ENCODE results near the gene ACOX3. TPM values are rescaled to one million over a fixed set of nuclear protein-coding genes. Genes with fewer than 3 reads are reported as not detected.
A peak's percentile ranks its signal among the peaks of the same experiment; 100 is the strongest.

ACOX3 gene
- total RNA-seq, 4 donors from 2014 or later: 17.3 to 36.0 (median 24.5) TPM

DNA sequence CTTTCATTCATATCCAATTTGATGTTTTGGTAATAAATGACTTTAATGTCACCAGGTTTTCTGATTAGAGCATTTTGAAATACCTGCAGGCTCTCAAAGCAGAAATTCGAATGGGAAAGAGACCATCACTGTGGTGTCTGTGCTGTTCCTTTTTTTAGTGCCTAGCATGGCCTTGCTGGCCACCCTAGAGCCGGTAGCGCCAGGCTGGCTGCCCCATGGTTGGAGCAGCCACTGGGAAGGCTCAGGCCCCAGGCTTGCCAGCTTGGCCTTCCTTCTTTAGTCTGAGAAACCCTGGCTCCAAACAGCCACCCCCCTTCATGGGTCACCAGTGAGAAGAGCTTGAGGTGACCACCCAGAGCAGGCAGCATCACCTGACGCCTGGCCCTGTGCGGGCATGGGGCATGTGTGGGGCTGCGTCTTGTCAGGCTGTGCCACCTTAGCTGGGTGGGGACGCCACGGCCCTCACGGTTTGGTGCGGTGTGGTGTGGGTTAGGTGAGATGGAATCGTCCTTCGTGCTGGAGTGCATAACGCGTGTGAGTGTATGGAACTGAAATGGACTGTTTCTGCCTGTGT, 30.0 kb upstream of the ACOX3 start:
- H3K36me3 ChIP-seq: peaks cover 0 to 74% (median 2%) of the 10 kb centered on the region in 3 donors

DNA sequence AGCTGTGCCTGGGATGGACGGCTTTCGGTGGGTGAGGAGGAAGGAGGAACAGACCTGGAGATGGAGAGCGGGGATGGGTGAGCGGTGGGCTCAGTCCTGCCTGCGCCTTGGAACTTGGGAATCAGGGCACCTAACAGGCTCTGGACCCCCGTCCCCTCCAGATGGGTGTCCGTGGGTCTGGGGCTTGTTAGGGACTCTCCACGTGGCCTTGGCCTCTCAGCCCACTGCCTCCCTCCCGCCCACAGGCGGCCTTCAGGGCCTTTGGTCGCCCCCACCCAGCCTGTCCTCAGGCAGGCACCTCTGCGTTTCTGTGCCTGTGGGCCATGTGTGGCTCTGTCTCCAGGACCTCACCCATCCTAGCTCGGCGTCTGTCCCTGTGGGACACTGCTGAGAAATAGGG, 29.0 kb upstream of the ACOX3 start:
- no peaks in the 10 kb centered on the region for H3K27me3 ChIP-seq
- WGBS, 2 donors: 89% methylated on average over 9 to 14 of the region's 14 CpGs
- TF ChIP-seq, protein P1, sequence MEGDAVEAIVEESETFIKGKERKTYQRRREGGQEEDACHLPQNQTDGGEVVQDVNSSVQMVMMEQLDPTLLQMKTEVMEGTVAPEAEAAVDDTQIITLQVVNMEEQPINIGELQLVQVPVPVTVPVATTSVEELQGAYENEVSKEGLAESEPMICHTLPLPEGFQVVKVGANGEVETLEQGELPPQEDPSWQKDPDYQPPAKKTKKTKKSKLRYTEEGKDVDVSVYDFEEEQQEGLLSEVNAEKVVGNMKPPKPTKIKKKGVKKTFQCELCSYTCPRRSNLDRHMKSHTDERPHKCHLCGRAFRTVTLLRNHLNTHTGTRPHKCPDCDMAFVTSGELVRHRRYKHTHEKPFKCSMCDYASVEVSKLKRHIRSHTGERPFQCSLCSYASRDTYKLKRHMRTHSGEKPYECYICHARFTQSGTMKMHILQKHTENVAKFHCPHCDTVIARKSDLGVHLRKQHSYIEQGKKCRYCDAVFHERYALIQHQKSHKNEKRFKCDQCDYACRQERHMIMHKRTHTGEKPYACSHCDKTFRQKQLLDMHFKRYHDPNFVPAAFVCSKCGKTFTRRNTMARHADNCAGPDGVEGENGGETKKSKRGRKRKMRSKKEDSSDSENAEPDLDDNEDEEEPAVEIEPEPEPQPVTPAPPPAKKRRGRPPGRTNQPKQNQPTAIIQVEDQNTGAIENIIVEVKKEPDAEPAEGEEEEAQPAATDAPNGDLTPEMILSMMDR (IDR thresholded peaks at IDR 0.05): no peak
- no peak for TF ChIP-seq POLR2A (IDR thresholded peaks at IDR 0.05)
- TF ChIP-seq EP300 (IDR thresholded peaks at IDR 0.05): no peak
- DNase-seq (ENCODE audit: low spot score in 2 of 2): no peak
- H3K27ac ChIP-seq: no peak overlapping the region
- no peak overlapping the region for H3K4me3 ChIP-seq
- H3K9me3 ChIP-seq: no peaks in the 10 kb centered on the region
- peaks cover 0 to 74% (median 5%) of the 10 kb centered on the region in 3 donors for H3K36me3 ChIP-seq
- peaks cover 0 to 28% (median 15%) of the 10 kb centered on the region in 4 donors for H3K4me1 ChIP-seq

More for the DNA sequence above, 30.0 kb upstream of the ACOX3 start:
- no peaks in the 10 kb centered on the region for H3K9me3 ChIP-seq
- no peak for DNase-seq (ENCODE audit: low spot score in 2 of 2)
- TF ChIP-seq, protein P1 (IDR thresholded peaks at IDR 0.05): no peak
- no peak for TF ChIP-seq POLR2A (IDR thresholded peaks at IDR 0.05)
- TF ChIP-seq EP300 (IDR thresholded peaks at IDR 0.05): no peak
- H3K4me3 ChIP-seq: no peak overlapping the region
- H3K27ac ChIP-seq: no peak overlapping the region
- no peaks in the 10 kb centered on the region for H3K27me3 ChIP-seq
- WGBS, 2 donors: 95 to 99% methylated on average over 14 of the region's 14 CpGs
- H3K4me1 ChIP-seq: peaks cover 0 to 28% (median 15%) of the 10 kb centered on the region in 4 donors

DNA sequence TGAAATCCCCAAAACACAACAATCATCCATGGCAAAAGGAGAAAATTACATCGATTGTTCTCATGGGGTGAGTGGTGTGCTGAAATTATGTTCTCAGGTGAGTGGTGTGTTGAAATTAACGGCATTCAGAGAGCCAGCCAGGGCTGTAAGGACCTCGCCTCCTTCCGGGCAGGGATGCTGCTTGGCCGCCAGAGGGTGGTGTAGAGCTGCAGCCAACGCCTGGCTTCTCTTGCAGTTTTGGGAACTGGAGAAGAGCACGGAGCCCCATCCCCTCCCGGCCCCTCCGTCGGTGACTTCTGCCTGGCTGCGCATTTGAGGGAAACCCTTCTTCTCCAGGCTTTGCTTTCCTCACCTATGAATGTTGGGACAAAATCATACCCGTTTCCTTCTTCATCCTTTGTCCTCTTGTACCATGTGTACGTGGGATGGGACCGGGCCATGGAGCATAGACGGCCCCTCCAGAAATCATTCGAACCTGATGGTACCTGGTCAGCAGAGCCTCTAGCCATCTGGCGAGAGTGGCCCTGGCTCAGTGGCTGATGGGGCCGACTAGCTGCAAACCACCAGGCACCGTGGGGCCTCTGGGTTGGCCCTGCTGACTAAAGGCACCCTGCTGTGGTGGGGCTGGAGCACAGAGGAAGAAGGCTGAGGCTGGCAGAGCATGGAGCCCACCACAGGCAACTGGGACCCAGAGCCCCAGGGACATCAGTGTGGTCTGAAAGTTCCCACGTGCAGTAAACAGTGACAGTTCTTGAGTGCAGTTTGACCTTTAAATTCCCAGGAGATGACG, 28.4 kb upstream of the ACOX3 start:
- Histone ChIP-seq H3K27me3 (no peaks in the 10 kb centered on the region), H3K4me3 (no peak overlapping the region), H3K27ac (no peak overlapping the region), H3K9me3 (no peaks in the 10 kb centered on the region), H3K4me1 (peaks cover 0 to 26% (median 14%) of the 10 kb centered on the region in 4 donors), H3K36me3 (peaks cover 0 to 79% (median 5%) of the 10 kb centered on the region in 3 donors)
- peak; percentile 40 for DNase-seq (ENCODE audit: low spot score in 2 of 2)
- TF ChIP-seq, protein P1 (IDR thresholded peaks at IDR 0.05): peak; percentile 76 to 88 (median 83)
- TF ChIP-seq EP300 (IDR thresholded peaks at IDR 0.05): no peak
- WGBS, 2 donors: 46 to 50% methylated on average over 19 to 21 of the region's 21 CpGs

DNA sequence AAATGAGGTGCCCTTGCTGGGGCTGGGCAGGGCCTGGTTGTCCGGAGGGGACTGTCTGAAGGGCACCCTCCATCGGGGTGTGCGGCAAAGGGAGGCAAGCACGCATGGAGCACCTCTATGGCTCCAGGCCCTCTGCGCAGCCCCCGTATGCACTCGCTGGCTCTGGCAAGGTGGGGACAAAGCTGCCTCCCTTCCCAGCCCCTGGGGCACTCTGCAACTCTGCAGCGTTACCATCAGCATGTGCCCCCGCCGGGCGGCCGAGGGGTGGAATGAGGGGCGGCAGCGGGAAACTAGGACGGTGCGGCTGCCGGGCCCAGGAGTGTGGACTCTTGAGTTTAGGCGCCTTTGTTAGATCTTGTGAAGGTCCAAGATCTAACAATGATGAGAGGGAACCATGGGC, 26.5 kb upstream of the ACOX3 start:
- 94 to 95% methylated on average over 18 of the region's 18 CpGs for WGBS, 2 donors
- H3K4me3 ChIP-seq: no peak overlapping the region
- peaks cover 0 to 7% (median 3%) of the 10 kb centered on the region in 4 donors for H3K4me1 ChIP-seq
- H3K27ac ChIP-seq: no peak overlapping the region
- no peak for TF ChIP-seq EP300 (IDR thresholded peaks at IDR 0.05)
- TF ChIP-seq, protein P1 (IDR thresholded peaks at IDR 0.05): no peak
- no peak for TF ChIP-seq POLR2A (IDR thresholded peaks at IDR 0.05)
- H3K9me3 ChIP-seq: no peaks in the 10 kb centered on the region
- peaks cover 0 to 99% (median 5%) of the 10 kb centered on the region in 3 donors for H3K36me3 ChIP-seq
- no peaks in the 10 kb centered on the region for H3K27me3 ChIP-seq
- no peak for DNase-seq (ENCODE audit: low spot score in 2 of 2)
